Natural killer cell (primary cell): ENCODE results near the gene USP2. TPM values are rescaled to one million over a fixed set of nuclear protein-coding genes. Genes with fewer than 3 reads are reported as not detected.

Experiments used
- ATAC-seq, 3 donors: fragments of 150-1000 bp in 2 of 3; fragments of 200-7000 bp in 1 of 3; cut with Tn5 transposase; 1 replicate in 1 of 3; 2 replicates in 2 of 3; pipeline ENCODE4 v1.10.0; 2021; ENCODE audit warnings: mild to moderate bottlenecking in 2 of 3, moderate library complexity in 2 of 3
- DNase-seq, 2 donors: peaks; one replicate each; pipeline versions ENCODE4 v3.0.0 to v3.0.0-alpha.2; 2013 to 2021; ENCODE audit warnings: mixed read lengths in 1 of 2
- H3K27ac ChIP-seq: one replicate; pipeline ENCODE4 v1.5.1; 2013; ENCODE audit warnings: mild to moderate bottlenecking, low read length
- H3K27me3 ChIP-seq: one replicate; pipeline ENCODE4 v1.6.1; 2013; ENCODE audit warnings: low read length; ENCODE audit not compliant: control insufficient read depth, insufficient read depth
- H3K36me3 ChIP-seq: one replicate; pipeline ENCODE4 v1.6.1; 2013; ENCODE audit warnings: low read length; ENCODE audit not compliant: control insufficient read depth, insufficient read depth
- H3K4me1 ChIP-seq: one replicate; pipeline ENCODE4 v1.6.1; 2013; ENCODE audit warnings: low read length; ENCODE audit not compliant: control insufficient read depth, insufficient read depth
- H3K4me3 ChIP-seq: one replicate; pipeline ENCODE4 v1.5.1; 2013; ENCODE audit warnings: low read length
- H3K9me3 ChIP-seq: one replicate; pipeline ENCODE4 v1.6.1; 2013; ENCODE audit warnings: low read length; ENCODE audit not compliant: control insufficient read depth, insufficient read depth
- H3K27ac Mint-ChIP-seq, 2 donors: one replicate each; pipeline ENCODE4 v1.8.0; 2022; ENCODE audit warnings: mild to moderate bottlenecking in 2 of 2, mixed read lengths in 2 of 2, moderate library complexity in 1 of 2
- H3K27me3 Mint-ChIP-seq, 2 donors: one replicate each; pipeline ENCODE4 v1.8.0; 2022; ENCODE audit warnings: low read depth in 2 of 2, mixed read lengths in 2 of 2
- H3K36me3 Mint-ChIP-seq: one replicate; pipeline ENCODE4 v1.8.0; 2022; ENCODE audit warnings: mixed read lengths
- H3K4me1 Mint-ChIP-seq, 2 donors: one replicate each; pipeline ENCODE4 v1.8.0; 2022; ENCODE audit warnings: mixed read lengths in 2 of 2
- H3K4me3 Mint-ChIP-seq: one replicate; pipeline ENCODE4 v1.8.0; 2022; ENCODE audit warnings: mild to moderate bottlenecking, moderate library complexity, mixed read lengths
- H3K9me3 Mint-ChIP-seq, 2 donors: one replicate each; pipeline ENCODE4 v1.8.0; 2022; ENCODE audit warnings: mixed read lengths in 2 of 2
- CTCF ChIP-seq: fragments of 200-600 bp; IDR thresholded peaks from one replicate; pipeline ENCODE4 v1.8.0; 2022; ENCODE audit warnings: antibody characterized with exemption
- WGBS: methylation state at CpG from one replicate; pipeline ENCODE4 v1.1.7; 2013; ENCODE audit warnings: missing lambda C conversion rate; ENCODE audit not compliant: insufficient coverage; 5-methylcytosine and 5-hydroxymethylcytosine counted together
- intact Hi-C: fragments of 100-400 bp; cut with micrococcal nuclease; formaldehyde crosslinking; loops from one replicate; pipeline ENCODE4 v1.14.2; 2022
- total RNA-seq, 4 donors: library from RNA; stranded (reverse); fragments of 120-200 nt in 1 of 4; gene quantifications; one replicate each; pipeline versions ENCODE4 v1.2.3 to v1.2.4, GENCODE V29; 2013 to 2022

Gene USP2
- total RNA-seq, 3 donors from 2014 or later (not counting 1 experiment from before 2014, with no cell fraction given) = 0.50 to 3.9 TPM; not detected in 1

GRCh38 chr11:119404872-119405271 is 23.4 kb upstream of the USP2 start:
- Mint-ChIP-seq H3K27me3 (peaks cover 16 to 40% of the 10 kb centered on the region in 2 donors), H3K4me1 (no peaks in the 10 kb centered on the region), H3K36me3 (peaks cover 14% of the 10 kb centered on the region), H3K27ac (no peak overlapping the region), H3K4me3 (no peak overlapping the region), H3K9me3 (peaks cover 0 to 3% of the 10 kb centered on the region in 2 donors)
- ATAC-seq = no peak
- Histone ChIP-seq H3K27ac (no peak overlapping the region), H3K27me3 (peaks cover 5% of the 10 kb centered on the region), H3K36me3 (no peaks in the 10 kb centered on the region), H3K9me3 (no peaks in the 10 kb centered on the region), H3K4me1 (no peaks in the 10 kb centered on the region), H3K4me3 (no peak overlapping the region)
- TF ChIP-seq CTCF = no peak
- WGBS = no CpG with 5 or more reads among the region's 2 CpGs
- no peak for DNase-seq
- intact Hi-C loops = no loop called here

- no peak for TF ChIP-seq CTCF
- DNase-seq (no peak), ATAC-seq (no peak)
- peaks cover 3% of the 10 kb centered on the region for H3K9me3 ChIP-seq
- Mint-ChIP-seq H3K27ac (no peak overlapping the region), H3K36me3 (peaks cover 26% of the 10 kb centered on the region), H3K27me3 (peaks cover 22 to 57% of the 10 kb centered on the region in 2 donors), H3K4me3 (no peak overlapping the region), H3K9me3 (peaks cover 3 to 11% of the 10 kb centered on the region in 2 donors), H3K4me1 (no peaks in the 10 kb centered on the region)
- peaks cover 5% of the 10 kb centered on the region for H3K27me3 ChIP-seq
- intact Hi-C loops = no loop called here
- H3K4me1 ChIP-seq = no peaks in the 10 kb centered on the region
- H3K4me3 ChIP-seq = no peak overlapping the region
- no peaks in the 10 kb centered on the region for H3K36me3 ChIP-seq
- WGBS = 95% methylated on average over 5 of the region's 5 CpGs
- H3K27ac ChIP-seq = no peak overlapping the region
These were observed 21.5 kb upstream of the USP2 start for GRCh38 chr11:119403021-119403420.

- Mint-ChIP-seq H3K27me3 (peaks cover 24 to 63% of the 10 kb centered on the region in 2 donors), H3K4me1 (no peaks in the 10 kb centered on the region), H3K9me3 (peaks cover 6 to 16% of the 10 kb centered on the region in 2 donors), H3K36me3 (peaks cover 32% of the 10 kb centered on the region), H3K27ac (no peak overlapping the region), H3K4me3 (no peak overlapping the region)
- Histone ChIP-seq H3K9me3 (peaks cover 3% of the 10 kb centered on the region), H3K4me1 (no peaks in the 10 kb centered on the region), H3K27ac (no peak overlapping the region), H3K36me3 (no peaks in the 10 kb centered on the region), H3K27me3 (peaks cover 5% of the 10 kb centered on the region), H3K4me3 (no peak overlapping the region)
- TF ChIP-seq CTCF = no peak
- ATAC-seq (no peak), DNase-seq (no peak)
- intact Hi-C loops = no loop called here
- 85% methylated on average over 8 of the region's 8 CpGs for WGBS
These were observed 21.0 kb upstream of the USP2 start for GRCh38 chr11:119402470-119402869.

- peaks cover 28 to 63% of the 10 kb centered on the region in 2 donors for H3K27me3 Mint-ChIP-seq
- no peak for TF ChIP-seq CTCF
- peaks cover 32% of the 10 kb centered on the region for H3K36me3 Mint-ChIP-seq
- Histone ChIP-seq H3K9me3 (peaks cover 3% of the 10 kb centered on the region), H3K4me3 (no peak overlapping the region), H3K27me3 (peaks cover 5% of the 10 kb centered on the region), H3K27ac (no peak overlapping the region), H3K36me3 (no peaks in the 10 kb centered on the region), H3K4me1 (no peaks in the 10 kb centered on the region)
- no peak for DNase-seq
- H3K4me1 Mint-ChIP-seq = no peaks in the 10 kb centered on the region
- peaks cover 6 to 16% of the 10 kb centered on the region in 2 donors for H3K9me3 Mint-ChIP-seq
- intact Hi-C loops = no loop called here
- H3K27ac Mint-ChIP-seq = no peak overlapping the region
- no peak overlapping the region for H3K4me3 Mint-ChIP-seq
- no peak for ATAC-seq
These were observed 19.4 kb upstream of the USP2 start for GRCh38 chr11:119400860-119401259.
